ENCODE measurements around the gene ZBTB18. TPM values are rescaled to one million over a fixed set of nuclear protein-coding genes. Genes with fewer than 3 reads are reported as not detected.

Gene ZBTB18
- 2.6 and 4.3 TPM in 2 replicates for total RNA-seq

GRCh38 chr1:244050835-244051444, at the start of gene ZBTB18:
TSS of gene ZBTB18 (plus strand) at chr1:244051283. CDS start at chr1:244051432, 149 bp downstream.

Other genes with a start within 250 kb of the ZBTB18 start
- gene AKT3, start 201.0 kb upstream of the ZBTB18 start, total RNA-seq: 6.6 and 10.9 TPM in 2 replicates

Data from hair follicular keratinocyte (primary cell).